IPS DF 19.7 (cell line): ENCODE data around the gene TFAP2A.

ENCODE experiments used
- DNase-seq: peaks from one replicate; pipeline ENCODE4 v3.0.0-alpha.2; 2013; ENCODE audit warnings: low read depth, low spot score

TFAP2A gene

DNA sequence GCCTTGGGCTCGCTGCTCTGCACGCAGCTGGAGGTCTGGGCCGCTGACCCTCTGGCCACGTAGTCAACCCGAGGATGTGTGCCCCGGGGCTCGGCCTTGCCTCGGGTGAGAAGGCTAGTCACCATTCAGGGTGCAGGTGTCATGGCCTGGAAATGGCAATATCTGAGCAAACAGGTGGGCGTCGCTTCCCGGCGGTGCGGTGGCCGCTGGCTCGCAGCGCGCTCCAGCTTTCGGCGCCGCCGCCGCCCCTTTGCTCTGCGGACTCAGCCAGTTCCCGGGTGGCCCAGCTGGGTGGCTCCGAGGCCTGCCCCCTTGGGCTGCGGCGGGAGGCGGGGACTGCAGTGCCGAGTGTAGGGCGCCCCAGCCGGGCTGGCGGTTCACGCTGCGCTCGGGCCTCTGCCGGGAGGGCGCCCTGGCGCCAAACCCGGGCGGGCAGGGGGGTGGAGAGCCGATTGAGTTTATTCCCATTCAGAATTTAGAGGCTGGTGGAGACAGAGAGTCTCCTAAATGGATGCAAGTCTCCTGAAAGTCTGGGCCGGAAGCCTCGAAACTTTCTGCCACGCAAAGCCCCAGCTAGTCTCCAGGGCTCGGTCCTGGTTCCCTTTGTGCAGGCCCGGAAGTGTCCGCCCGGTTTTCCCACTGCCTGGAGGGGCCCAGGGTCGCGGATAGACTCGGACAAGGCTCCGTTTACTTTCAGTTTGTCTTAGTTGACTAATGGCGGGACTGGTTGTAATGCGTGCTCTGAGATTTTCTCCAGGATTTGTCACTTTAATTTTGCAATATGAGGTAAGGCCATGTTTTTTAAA is 11.3 kb upstream of the TFAP2A start:
- no peak for DNase-seq

DNA sequence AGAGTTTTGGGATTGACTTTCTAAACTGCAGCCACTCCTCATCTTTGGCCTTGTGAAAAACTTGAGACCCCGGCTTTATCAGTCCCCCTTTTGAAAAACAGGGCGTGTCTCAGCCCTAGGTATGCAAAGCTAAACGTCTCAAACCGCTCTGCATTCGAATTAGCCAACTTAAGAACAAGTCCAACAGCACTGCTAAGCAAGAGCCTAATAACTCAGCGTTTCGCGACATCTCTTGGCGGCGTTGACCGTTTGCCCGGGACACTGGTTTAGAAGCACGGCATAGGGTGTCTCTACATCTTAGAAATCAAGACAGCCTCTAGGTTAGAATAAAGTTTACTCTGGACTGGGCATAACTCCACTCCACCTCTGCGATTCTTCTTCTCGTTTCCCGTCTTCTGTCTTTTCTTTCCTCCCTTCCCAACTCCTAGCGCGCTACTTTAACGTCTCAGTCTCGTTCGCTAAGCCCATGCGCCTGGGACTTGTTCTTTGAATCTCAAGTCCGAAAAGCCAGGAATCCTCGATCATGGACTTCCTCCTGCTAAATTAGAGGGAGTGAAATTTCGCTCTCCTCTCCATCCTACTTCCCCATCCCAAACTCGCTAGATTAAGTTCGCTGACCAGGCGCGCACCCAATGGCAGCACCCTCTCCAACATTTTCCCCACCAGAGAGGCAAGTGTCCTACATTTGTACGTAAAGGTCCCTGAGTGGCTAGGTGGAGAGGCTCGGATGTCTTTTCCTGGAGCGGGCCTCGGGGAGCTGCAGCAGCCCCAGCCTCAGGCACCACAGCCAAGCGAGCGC is 10.5 kb upstream of the TFAP2A start:
- no peak for DNase-seq

DNA sequence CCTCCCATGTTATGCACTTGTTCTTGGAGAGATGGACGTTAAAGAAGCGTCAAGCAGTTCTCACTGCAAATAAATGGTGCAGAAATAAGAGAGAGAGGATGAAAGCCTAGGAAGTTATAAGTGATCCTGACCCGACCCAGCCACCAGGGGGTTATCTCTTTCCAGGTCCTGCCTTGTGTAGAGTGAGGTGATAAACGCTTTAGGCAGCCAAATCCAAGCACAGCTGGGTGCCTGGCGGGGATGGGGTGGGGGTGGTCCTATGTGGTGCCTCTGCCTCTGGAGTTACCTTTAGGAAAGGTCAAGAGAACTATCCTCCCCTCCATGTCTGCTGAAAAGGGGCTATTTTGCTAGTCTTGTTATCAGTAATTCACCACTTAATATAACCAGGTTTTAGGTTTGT is 9.2 kb upstream of the TFAP2A start:
- no peak for DNase-seq

DNA sequence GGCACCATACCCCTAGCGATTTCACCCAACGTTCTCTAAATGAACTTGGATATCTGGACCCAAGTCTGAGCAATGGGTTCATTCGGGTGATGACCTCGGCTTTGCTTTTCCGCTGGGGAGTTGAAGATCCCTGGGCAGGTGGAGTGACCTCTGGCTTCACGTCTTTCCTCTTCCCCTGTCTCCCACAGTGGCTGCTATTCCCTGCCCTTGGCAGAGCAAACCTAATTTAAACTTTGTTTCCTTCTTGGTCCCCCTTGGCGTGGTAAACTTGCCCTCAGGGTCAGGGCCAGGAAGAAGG is 7.8 kb upstream of the TFAP2A start:
- DNase-seq, result no peak

DNA sequence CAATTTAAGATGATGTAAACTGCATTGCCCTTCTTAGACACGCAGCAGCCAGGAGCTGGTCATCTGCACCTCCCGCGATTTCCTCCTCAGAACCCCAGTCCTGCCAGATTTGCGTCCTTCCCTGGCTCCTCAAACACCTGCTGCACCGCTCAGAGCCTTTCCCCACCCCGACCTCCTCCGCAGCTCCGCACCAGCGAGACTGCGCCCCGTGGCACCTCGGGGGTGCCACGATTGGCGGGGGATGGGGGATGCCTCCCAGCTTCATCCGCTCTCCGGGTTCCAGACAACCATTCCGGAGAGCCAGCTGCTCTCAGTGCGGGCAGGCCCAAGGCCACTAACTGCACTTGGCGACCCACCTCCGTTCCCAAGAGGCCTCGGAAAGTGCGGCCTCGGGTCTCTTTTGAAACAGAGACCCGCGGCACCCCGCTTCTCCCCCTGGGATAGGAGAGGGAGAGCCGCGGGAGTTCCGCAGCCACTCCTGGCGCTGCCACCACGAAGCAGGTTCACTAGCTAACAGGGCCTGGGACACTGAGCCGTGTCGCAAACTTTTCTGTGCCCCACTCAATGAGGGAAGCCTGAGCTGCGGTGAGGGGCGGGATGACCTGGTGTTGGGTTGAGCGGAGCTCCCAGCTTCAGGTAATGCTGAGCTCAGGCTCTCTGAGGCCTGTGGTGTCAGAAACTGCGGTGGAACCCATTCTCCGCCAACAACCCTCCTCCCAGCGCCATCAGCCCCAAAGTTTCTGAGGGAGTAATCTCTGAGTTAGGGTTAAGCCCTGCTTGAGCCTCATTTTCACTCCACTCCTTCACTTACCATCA is 7.3 kb upstream of the TFAP2A start:
- no peak for DNase-seq

DNA sequence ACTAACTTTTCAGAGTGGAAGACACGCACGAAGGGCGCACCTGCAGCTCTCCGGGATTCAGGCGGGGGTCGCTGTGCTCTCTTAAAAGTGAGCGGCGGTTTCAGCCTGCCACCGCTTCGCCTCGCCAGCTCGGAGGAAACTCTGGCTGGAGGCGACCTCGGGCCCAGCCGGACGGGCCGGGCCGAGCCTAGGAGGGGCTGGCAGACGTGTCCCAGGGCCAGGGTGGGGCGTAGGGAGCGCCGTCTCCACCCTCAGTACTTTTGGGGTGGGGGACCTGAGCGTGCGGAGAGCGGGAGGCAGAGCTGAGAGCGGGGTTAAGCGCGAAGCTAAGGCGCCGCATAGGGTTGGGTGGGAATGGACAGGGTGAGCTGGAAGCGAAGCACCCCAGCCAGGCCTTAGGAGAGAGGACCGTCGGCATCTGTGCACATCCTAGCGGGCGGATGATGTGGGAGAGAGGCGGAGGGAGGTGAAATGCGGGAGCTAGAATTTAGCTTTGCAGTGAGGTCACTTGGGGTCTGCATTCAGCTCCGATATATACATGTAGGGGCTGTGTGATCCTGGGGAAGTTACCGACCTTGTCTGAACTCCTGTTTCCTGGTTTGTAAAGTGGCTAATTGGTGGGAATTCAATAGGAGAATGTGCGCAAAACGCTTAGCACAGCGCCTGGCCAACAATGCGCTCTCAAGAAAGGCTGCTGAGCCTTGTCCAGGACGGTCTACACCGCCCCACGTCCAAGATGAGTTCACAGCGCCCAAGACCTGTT is 6.5 kb upstream of the TFAP2A start:
- DNase-seq, result no peak

DNA sequence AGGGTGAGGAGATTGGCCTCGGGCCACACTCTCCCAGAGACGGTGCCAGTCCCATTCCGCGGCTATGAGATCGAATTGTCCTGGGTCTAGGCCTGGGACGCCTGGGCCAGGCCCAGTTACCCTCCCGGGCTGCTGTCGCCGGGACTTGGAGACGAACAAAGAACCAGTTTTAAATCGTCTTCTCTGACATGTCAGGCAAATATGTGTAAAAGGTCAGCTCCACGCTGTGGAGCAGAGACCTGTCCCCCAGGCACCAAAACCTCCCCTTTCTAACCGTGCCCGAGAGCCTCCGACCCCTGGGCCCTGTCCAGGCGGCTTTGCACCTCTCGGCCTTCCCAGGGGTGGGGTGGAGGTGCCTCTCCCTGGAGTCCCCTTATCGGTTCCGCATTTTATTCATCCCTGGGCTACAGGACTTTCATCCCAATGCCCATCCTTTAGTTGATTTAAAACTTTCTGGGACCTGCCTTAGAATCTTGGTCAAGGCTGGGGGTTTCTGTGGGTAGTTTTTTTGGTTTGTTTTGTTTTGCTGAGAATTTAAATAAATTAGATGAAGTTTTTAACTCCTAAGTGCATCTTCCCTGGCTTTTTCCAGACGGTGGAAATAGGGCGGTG is 5.8 kb upstream of the TFAP2A start:
- no peak for DNase-seq

DNA sequence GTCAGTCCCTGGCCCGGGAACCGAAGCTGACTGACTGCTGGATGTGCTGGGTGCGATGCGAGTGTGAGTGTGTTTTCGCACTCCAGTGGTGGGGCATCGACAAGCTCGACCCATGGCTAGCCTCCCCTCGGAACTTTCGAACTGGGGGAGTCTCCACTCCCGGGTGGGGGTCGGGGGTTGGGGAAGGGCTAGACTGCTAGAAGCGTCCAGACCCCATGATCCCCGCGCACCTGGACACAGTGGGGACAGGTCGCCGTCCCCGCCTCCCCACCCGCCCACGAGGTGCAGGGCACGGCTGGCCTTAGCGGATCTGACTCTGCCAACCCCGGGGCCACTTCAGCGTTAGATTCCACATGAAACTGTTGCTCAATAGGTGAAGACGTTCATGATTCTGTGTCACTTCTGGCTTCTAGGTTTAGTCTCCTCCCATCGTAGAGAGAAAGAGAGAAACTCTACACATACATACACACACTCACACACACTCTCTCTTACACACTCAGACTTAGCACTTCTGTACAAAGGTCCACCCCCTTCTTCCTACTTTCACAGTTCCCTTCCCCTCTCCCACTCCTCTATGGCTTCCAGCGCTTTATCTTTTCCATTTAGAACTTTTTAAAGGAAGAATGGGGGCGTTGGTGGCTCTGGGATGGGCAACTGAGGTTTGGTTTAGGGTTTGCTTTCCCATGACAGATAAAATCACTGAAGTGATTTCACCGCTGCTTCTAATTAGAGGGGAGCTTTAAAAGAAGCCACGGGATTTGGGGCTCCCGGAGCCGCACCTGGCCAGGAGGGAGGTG is 5.1 kb upstream of the TFAP2A start:
- DNase-seq, result no peak

DNA sequence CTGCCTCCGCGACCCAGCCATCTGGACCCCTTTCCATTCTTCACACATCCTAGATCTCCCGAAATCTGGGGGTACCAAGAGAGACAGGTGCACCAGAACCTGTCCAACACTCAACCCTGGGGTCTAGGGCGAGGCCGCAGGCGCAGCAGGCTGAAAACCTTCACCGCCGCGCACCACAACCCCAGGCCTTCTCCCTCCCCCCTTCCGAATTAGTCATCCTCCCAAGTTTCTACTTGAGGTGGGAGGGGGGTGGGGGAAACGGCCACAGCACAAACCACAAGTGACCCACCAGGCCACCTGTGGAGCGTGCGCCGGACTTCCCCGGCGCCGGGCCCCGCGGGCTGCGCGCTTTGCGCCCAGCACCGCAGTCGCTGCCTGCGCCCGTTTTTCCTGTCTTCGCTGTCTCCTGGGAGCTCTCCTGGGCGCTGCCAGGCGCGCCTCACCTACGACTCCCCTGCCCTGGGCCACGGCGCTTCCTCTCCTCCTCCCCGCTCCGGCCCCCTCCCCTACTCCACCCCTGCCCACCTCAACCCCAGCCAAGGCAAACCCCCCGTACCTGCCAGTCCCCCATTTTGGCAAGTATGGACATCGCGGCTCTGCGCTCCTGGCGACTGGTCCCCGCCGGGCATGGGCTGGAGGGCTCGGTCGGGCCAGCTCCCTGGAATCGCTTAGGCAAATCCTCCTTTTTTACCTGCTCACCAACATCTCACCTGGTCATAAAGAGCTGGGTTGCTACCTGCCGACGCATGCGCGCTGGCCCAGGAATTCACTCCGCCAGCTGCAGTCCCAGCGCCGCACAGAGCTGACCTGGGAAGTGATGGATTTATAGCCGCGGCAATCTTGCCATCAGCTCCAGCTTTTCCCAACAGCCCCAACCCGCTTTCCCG is 4.2 kb upstream of the TFAP2A start:
- DNase-seq, result no peak

DNA sequence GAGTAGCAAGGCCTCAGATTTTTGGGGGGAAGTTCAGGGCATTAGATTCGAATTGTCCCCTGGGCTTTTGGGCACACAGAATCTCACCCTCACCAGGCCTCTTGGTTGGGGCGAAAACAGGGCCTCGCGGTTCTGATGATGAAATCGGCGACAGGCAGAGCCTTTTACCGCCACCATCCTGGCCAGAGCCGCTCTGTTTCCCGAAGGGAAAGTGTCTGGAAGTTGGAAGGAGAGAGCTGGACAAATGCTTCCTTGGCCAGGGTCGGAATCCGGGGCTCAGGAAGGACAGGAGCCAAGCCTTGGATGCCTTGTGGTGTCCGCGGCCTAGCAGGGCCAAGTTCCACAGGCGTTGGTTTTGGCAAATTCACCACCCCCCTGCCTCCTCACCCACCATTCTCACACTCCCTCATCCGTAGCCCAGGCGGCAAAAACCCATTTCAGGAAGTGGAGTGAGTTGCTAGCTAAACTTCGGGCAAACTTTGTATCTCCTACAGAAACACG is 3.5 kb upstream of the TFAP2A start:
- no peak for DNase-seq

DNA sequence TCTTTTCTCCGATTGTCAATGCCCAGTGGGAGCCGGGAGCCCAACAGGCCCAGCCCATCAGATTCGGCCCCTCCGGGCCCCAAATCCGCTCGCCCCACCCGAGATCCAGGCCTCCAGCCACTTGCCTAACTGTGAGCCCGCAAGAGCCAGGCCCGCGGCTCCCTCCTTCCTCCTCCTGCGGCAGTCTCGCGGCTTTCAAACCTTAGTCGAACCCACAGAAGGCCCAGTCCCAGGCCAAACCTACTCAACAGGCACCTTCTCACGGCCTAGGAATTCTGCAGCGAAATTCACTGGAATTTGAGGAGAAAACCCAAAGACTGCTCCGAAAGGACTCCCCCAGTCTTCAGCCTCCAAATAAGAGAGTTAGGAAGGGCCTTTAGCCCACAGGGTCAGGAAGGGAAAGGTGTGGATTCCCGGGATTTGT is 2.8 kb upstream of the TFAP2A start:
- DNase-seq, result no peak

DNA sequence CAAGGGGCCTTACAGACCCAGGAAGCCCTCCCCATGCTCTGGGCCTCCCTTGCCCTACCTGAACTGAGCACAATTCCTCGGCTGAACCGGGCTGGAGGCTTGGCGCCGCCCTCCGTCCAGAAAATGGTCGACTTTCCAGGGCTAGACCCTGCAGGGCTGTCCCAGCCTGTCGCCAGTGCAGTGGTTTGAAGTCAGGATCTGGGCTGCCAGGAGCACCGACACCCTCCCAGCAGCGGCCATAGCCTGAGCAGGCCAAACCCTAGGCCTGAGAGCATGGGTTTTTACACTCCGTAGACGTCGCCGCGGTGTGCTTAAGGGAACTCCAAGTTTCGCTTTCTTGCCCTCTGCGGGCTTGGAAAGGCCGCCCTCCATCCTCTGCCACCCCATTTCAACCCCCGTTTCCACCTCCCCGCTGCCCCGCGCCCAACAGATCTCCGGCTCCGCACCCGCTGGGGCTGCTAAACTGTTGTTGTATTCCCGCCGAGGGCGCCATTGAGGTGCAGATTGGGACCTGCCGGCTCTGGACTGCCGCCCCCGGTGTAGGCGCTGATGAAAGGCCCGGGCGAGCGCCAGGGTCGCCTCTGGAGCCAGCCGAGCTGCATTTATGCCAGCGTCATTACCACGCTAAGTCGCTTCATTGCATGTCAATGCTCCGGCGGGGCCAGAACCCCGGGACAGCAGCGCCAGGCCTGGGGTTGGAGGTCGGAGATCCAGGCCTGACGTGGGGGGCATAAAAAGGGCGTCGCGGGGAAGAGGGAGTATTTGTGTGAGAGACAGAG is 2.2 kb upstream of the TFAP2A start:
- DNase-seq, result no peak

DNA sequence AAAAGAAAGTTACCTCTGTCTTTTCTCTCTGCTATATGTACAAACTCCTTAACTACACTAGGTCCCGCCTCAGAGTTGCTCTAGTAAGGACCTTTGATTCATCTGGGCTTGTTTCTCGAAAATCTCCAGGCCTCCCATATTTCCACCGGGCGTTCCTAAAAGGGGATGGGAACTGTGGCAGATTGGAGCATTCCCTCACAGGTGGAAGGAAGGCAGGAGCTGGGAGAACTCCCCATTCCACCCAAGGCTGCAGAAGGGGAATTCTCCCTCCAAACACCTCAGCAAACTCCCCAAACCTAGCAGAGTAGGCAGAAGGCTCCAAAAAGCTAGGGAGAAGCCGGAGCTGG is 1.6 kb upstream of the TFAP2A start:
- no peak for DNase-seq

DNA sequence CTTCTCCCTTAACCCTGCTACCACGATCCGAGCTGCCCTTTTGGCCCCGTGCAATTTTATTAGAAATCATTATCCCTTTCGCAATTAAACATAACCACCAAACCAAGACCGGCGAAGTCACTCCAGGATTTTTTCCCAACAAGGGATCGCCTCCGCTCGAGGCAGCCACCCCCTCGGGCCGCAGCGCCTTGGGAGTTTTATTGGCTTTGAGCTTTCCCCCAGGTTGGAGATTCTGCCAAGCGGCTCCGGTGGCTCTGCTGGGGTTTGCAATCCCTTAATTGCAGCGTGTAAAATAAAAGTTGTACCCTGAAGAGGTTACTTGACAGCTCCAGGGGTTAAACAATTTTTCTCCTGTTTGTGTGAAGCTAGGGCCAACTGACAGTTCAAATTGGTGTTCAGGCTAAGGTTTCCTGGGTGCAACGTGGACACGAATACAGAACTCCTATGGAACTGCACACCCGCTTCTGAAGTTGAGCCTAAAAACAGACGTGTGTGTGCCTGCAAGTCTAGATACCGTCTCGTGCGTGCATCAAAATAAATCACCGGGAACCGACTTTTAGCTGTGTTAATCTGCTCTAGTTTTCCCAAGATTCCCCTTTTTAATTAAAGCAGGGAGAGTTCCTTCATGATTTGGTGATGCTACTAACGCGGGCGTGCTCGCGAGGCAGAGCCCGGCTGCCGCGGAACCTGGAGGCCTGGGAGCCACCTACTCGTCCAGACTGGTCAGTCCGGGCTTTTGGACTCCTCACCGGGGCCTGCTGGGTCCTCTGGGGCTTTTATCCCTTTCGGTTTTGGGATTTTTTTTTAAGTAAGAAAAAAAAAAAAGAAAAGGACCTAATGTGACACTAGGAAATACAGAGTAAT is 975 bp upstream of the TFAP2A start:
- DNase-seq, result no peak

DNA sequence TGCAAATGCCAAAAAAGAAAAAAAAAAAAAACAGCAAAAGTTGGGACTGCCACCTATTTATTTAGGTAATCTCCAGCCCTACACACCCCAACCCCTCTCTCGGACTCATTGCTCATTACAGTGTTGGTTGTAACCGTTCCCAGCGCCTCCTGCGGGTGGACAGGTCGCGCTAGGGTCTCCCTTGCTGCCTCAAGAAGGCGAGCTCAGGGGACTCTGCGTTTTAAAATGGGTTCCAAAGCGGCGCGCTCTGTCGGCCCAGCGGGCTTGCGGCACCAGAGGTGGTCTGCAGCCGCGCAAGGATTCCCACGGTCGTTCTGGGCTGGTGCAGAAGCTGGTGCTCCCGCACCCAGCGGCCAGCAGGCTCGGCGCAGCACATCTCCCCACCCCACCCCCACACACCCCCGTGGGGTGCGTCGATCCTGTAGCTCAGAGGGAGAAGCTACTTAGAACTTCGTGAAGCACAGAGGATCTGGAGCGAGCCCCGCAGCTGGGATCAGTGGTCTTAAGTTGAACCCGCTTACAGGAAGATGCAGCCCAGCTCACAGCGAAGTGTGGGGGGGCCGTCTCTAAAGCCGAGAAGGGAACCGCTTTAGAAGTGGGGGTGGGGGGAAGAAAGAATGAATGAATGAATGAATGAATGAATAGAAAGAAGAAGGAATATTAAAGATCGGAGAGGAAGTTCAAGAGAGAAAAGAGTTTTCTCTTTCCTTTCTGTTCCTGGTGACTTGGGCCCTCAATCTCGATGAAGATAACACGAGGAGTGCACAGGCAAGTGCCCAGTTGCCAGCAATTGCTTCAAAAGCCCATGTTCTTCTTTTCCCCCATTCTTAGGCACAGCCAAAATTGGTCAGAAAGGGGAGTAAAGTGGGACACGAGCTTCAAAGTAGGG is 780 bp downstream of the TFAP2A start:
- DNase-seq, result no peak

DNA sequence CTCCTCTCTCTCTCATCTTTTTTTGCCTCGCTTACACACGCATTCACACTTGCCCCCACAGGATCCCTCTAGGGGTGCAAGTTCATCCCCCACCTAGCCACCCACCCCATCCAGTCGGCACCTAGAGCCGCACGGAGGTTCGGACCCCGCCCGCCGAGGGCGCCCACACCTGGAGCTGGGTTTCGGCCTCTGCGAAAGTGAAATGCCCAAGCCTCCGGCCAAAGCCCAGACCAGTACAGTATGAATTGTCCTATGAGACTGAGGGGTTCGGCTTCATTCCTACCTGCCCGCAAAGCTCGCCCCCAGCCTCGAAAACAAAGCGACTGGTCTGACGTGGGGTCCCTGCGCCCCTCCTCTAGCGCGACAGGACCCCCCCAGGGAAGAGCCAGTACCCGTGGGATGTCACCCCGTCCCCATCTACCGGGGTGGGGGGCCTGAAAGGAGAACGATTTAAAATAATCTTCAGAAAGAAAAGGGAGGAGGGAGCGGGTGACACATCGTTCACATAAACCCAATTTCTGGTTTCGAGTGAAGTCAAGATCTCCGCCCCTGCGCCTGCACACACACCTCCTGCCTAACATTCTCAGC is 1.5 kb downstream of the TFAP2A start:
- DNase-seq, result no peak
